GM21360 (cell line): ENCODE data around the gene CASKIN1.

ENCODE experiments used
- ATAC-seq: cut with Tn5 transposase; IDR thresholded peaks from one replicate; pipeline ENCODE4 v1.9.1; 2021; ENCODE audit warnings: mild to moderate bottlenecking, moderate library complexity; ENCODE audit not compliant: unreplicated experiment

Gene CASKIN1

DNA sequence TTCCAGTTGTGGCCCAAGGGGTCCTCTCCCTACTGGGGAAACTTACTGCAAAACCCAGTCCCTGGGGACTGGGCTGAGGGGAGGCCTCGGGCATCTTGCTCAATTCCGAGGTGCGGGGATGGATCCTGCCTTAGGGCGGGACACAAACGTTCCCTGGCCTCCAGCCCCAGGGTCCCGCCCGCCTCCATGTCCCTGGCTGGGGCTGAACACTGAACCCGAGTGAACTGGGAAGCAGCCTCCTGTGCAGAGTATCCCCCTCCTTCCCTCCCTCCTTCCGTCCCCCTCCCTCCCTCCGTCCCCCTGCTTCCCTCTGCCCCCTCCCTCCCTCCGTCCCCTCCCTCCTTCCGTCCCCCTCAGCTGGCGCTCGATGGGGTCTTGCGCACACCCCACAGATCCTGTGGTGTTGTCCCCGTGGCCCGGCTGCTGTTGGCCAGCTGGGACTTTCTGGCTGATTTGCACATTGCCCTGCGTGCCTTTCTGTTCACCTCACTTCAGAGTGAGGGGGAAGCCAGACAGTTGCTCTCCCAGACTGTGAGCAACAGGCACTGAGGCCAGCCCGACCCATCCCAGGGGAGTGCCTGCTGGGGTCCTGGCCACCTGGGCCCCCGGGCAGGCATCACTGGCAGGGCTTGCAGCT lies 35.4 kb downstream of the CASKIN1 start:
- ATAC-seq, result no peak

GRCh38 chr16:2159175-2159838 lies 37.1 kb downstream of the CASKIN1 start:
- ATAC-seq, result no peak

DNA sequence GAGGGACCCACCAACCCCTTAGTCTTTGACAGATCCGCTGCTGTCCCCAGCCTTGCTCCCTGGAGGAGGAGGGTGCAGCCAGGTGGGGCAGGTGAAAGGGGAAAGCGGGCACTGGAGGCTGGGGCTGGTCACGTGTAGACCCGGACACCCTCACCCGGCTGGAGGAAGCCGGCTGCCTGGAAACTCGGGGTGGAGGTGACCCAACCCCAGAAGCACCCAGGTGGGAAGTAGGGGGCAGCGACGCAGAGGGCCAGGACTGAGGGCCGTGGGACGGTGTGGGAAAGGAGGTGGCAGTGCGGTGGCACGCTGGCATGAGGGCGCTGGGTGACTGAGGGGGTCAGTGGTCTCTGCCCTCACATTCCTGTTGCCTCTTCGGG lies 38.2 kb downstream of the CASKIN1 start:
- no peak for ATAC-seq

DNA sequence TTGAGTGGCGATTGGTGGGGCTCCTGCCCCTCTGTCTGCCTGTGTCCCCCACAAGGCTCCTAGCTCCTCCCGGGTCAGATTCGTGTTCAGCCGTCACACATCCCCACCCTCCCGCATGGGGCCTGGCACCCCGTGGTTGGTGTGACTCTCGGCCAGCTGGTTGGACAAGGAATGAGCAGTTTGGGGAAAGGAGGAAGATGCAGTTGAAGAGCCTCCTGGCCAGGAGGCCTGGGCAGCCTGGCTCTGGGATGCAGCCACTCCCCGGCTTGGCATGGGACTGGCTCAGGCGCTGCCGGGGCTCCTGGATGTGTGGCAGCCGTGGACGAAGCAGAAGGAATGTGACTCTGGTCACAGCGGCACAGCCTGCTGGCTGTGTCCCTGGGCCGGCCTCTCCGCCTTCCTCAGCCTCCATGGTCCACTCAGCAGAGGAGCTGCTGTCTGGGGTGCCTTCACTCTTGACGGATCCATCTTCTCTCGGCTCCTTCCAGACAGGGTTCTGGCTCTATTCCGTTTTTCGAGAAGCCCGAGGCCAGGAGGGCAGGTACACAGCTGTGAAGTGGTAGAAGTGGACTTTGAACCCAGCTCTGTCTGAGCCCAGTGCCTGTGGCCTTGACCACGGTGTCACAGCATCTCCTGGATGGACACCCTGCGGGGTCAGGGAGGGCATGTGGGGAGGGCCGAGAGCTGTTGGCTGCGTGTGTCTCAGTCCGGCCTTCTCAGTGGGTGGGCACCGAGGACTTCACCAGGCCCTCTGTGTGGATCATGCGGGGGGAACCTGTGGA lies 38.7 kb downstream of the CASKIN1 start:
- ATAC-seq, result no peak

- ATAC-seq, result no peak
These were observed 39.6 kb downstream of the CASKIN1 start for GRCh38 chr16:2156849-2157224.

DNA sequence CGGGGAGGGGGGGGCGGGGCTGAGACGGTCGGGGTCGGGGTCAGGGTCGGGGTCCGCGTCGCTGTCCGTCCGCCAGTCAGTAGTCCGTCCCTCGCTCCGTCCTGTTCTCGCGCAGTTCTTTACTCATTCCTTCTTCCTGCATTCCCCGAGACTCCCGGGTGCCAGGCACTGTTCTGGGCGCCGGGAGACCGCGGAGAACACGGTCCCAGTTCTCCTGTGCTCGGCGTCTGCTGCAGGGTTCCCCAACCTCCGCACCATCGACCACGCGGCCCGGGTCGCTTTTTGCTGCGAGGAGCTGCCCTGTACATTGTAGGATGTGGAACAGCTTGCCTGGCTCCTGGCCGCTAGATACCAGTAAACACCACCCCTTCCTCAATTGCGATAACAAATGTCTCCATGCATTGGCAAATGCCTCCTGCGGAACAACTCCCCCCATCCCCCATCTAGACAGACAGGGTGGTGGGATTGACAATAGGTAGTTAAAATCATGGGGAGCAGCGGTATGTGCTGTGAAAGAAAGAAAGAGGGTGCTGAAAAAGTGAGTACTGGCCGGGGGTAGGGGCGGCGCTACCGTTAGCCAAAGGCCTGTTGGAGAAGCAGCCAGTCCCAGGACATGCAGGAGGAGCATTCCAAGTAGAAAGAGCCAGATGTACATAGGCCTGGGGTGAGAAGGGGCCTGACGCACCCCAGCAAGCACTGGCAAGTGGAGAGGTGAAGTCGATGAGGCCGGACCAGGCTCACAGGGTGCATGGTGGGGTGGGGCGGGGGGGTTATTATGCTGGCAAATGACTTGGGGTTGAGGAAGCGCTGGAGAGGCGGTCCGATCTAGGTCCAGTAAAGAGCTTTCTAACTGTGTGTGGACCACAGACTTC lies 40.2 kb downstream of the CASKIN1 start:
- ATAC-seq, result no peak

DNA sequence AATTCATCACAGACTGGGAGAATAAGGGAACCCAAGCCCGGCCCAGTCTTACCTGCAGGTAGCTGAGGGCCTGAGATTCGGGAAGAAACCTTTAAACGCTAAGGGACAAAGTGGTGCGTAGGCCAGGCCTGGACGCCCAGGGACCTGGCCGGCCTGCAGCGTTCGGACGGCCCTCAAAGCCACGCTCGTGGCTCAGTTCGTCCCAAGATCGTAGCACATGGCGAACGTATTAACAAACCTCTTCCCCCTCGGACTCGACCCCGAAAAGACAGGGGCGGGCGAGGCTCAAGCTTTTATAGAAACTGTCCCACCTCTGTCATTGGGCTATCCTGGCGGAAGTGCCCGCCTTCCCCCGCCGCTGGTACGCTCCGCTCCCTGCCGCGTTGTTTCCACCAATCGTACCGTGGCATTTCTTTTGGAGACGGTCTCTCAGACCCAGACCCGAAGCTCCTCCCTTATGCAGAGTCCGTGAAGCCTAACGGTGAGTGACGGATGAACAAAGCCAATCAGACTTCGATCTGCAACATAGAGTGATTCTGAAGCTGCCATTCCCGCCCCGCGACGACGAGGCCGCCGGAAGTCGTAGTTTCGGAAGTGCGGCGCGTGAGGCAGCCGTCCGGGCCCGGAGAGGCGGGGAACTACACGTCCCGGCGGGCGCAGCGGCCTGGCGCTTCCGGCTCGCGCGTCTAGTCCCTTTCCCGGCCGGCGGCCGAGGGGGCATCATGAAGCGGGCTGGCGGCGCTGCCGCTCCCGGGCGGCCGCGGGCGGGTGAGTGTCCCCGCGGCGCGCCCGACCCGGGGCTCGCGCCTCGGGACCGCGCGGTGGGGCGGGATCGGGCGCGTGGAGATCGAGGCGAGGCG lies 41.1 kb downstream of the CASKIN1 start, which contains the start of gene TRAF7:
TSS of gene TRAF7 (plus strand) at position 692 of the 860 bp plus-strand sequence. CDS start 8,139 bp downstream, outside the sequence.
- peak; percentile 77 for ATAC-seq

DNA sequence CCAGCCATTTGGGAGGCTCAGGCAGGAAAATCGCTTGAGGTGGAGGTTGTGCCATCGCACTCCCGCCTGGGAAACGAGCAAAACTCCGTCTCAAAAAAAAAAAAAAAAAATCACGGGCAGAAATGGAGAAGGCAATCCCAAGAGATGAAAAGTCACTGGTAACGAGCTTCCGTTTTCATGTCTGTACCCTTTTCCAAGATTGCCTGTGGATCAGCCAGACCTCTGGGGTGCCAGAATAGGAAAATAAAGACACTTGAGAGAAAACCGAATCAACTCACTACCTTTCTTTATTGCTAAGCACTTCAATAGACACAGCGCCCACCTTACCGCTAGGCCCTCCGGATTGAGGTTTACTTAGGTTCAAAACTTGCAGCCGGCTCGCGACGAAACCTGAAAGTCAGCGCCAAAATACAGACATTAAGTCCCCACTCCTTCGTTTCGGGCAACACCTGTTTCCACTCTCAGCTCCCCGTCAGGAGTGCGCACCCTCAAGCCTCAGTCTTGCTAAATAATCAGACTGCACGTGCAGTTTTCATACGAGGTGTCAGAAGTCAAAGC lies 41.8 kb downstream of the CASKIN1 start:
- no peak for ATAC-seq

GRCh38 chr16:2152695-2153506 lies 43.5 kb downstream of the CASKIN1 start:
- no peak for ATAC-seq

DNA sequence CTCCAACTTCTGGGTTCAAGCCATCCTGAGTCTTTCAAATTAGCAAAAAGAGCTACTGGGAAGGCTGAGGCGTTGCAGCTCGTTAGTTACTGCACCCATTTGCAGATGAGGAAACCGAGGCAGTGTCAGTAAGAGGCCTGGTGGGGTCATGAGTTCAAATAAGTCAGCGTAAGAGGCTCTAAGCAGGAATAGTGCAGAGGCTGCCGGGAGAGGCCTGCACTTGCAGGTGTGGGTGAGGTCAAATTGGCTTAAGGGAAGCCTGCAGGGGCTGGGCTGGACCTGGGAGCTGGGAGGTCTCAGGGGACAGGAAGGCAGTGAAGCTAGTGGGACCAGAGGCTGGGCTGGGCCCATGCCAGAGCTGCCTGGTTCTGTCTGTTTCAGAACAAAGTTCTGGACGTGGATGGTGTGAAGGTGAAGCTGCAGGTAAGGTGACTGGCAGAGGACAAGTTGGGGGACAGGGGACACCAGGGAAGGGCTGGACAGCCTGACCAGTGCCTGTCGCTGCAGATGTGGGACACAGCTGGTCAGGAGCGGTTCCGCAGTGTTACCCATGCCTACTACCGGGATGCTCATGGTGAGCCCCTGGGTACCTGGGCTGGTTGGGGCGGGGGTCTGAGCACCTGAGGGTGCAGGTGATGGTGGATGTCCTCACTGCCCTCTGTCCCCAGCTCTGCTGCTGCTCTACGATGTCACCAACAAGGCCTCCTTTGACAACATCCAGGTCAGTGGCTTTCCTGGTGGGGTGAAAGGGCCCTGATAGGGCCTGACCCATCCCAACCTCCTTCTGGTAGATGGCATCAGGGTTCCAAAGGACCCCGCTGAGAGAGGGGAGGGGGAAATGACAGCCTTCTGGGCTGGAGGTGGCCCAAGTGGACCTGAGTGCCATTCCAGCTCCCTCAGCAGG lies 45.0 kb downstream of the CASKIN1 start:
- no peak for ATAC-seq

GRCh38 chr16:2150418-2151187 lies 45.8 kb downstream of the CASKIN1 start:
- ATAC-seq, result no peak

DNA sequence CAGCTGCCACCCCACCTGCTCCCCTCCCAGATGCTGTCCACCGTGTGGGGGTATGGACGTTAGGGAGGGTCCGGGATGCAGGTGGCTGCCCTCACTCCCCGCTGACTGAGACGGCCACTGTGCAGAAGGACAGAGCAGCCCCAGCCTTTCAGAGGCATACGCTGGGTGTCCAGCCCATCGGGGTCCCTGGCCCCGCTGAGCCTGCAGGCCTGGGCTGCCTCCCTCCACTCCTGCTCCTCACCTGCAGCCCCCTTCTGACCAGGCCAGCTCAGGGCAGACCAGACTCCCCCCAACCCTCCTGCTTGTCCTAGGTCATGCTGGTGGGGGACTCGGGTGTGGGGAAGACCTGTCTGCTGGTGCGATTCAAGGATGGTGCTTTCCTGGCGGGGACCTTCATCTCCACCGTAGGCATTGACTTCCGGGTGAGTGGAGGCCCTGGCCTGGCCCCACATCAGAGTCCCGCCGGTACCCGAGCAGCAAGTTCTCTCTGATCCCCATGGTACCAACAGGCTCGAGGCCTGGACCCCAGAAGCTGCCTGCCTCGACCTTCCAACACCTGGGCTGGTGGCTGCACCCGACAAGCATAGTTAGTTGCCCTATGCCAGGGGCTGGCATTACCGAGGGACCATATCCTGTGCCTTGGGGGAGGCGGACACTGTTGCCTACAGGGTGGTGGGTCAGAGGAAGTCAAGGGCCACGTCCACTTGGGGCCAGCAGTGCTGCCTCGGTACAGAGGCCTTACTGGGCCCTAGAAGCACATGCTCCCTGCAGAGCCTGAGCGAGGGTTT lies 46.6 kb downstream of the CASKIN1 start:
- no peak for ATAC-seq

DNA sequence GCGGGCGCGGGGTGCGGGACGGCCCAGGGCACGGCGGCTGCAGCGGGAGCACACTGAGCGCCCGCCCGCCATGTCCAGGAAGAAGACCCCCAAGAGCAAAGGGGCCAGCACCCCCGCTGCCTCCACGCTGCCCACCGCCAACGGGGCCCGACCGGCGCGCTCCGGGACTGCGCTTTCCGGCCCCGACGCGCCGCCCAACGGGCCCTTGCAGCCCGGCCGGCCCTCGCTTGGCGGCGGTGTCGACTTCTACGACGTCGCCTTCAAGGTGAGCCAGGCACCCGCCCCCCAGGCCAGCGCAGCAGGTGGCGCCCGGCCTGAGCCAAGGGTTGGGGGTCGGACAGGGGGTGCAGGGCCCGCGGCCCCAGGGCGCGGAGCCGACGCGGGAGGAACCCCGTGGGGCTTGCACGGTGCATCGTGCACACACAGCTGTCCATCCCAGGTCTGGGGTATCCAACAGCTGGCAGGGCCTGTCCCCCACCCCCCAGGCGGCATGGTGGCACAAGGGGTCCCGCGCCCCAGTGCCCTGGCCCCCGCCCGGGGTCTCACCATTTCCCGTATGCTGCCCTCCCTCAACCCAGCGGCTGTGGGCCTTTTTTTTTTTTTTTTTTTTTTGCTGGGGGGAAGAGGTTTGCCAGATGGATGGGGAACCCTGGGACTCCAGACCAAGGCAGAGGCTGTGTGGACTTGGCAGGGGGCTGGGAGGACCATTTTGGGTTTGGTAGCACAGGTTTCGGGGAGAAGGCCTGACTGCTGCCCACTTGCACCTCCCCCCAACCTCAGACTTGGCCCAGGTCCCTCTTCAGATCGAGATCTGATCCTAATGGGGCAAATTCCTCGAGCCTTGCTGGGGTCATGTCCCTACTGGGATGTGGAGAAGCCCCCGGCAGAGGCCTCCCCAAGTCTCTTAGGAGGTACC lies 47.4 kb downstream of the CASKIN1 start:
- no peak for ATAC-seq

GRCh38 chr16:2147981-2148671 lies 48.3 kb downstream of the CASKIN1 start, which contains the start of gene RAB26:
RAB26 (plus strand) TSS chr16:2148625; CDS start chr16:2148784, 159 bp downstream.
- ATAC-seq, result no peak

DNA sequence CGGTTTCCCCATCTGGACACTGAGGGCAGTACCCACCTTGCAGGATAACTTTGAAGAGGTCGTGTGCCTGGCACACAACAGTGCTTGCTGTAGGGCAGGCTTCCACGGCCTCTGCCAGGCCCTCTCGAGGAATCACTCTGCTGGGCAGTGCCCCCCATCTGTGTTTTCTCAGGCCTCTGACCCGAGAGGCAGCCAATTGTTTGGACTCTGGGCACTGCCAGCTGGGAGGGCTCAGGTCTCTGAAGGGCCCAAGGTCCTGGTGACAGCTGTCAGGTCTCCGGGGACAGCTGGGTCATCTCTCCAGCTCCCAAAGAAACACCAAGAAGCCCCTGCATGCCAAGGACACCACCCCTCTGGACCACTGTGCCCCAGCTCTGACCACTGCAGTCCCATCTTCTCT lies 49.0 kb downstream of the CASKIN1 start:
- ATAC-seq, result no peak
